A673 (cell line): ENCODE measurements around the gene ADAMTS2.

ENCODE experiments used
- CTCF ChIP-seq: fragments of 300-800, 200-600 bp; sonication (generic); conservative IDR thresholded peaks from 2 replicates; pipeline ENCODE4 v1.5.1; 2017; ENCODE audit warnings: low read depth, mild to moderate bottlenecking, antibody characterized with exemption, low read length, moderate library complexity, mixed read lengths
- EZH2 ChIP-seq: fragments of 200-600 bp; sonication (generic); IDR thresholded peaks from 2 replicates; pipeline ENCODE4 v1.6.1; 2017; ENCODE audit warnings: borderline replicate concordance, low read depth, mild to moderate bottlenecking, mixed read lengths, antibody characterized with exemption, low read length; ENCODE audit not compliant: poor library complexity, severe bottlenecking

- TF ChIP-seq CTCF (no peak), EZH2 (no peak)
These were observed 41.6 kb downstream of the ADAMTS2 start for GRCh38 chr5:179303451-179304200.
